Tibial artery (tissue), 4 donors: Measurements from ENCODE around the gene HOXC5.

Source experiments
- DNase-seq, 2 donors: peaks; one replicate each; pipeline ENCODE4 v3.0.0-alpha.2; 2019
- H3K27ac ChIP-seq, 2 donors: fragments of 200-600 bp; sonication (generic) in 1 of 2; 1 replicate in 1 of 2; 2 replicates in 1 of 2; pipeline ENCODE4 v1.5.1; 2018 to 2019; ENCODE audit warnings: mild to moderate bottlenecking in 1 of 2
- H3K27me3 ChIP-seq, 2 donors: fragments of 200-600 bp; sonication (generic) in 1 of 2; one replicate each; pipeline versions ENCODE4 v1.5.1 to v1.6.0; 2016 to 2019
- H3K36me3 ChIP-seq, 3 donors: fragments of 200-600 bp; sonication (generic) in 2 of 3; one replicate each; pipeline ENCODE4 v1.5.1; 2016 to 2019; ENCODE audit warnings: mild to moderate bottlenecking in 2 of 3
- H3K4me1 ChIP-seq, 4 donors: fragments of 200-600 bp; sonication (generic) in 2 of 4; 1 replicate in 3 of 4; 2 replicates in 1 of 4; pipeline ENCODE4 v1.5.1; 2016 to 2019
- H3K4me3 ChIP-seq, 2 donors: fragments of 200-600 bp; sonication (generic) in 1 of 2; 1 replicate in 1 of 2; 2 replicates in 1 of 2; pipeline ENCODE4 v1.5.1; 2018 to 2019; ENCODE audit warnings: mild to moderate bottlenecking in 2 of 2
- H3K9me3 ChIP-seq, 3 donors: fragments of 200-600 bp; sonication (generic) in 1 of 3; one replicate each; pipeline ENCODE4 v1.5.1; 2016 to 2019
- CTCF ChIP-seq, 2 experiments: fragments of 200-600 bp in 1 of 2; fragments of 450-650 bp in 1 of 2; IDR thresholded peaks; one replicate each; pipeline ENCODE4 v1.5.1; 2017 to 2019; ENCODE audit warnings: antibody characterized with exemption in 2 of 2, mild to moderate bottlenecking in 1 of 2, moderate library complexity in 1 of 2
- intact Hi-C: fragments of 100-400 bp; cut with DNase I; formaldehyde crosslinking; loops from one replicate; pipeline ENCODE4 v1.15.0; 2023; ENCODE audit warnings: low total_unique reads

The HOXC5 gene

DNA sequence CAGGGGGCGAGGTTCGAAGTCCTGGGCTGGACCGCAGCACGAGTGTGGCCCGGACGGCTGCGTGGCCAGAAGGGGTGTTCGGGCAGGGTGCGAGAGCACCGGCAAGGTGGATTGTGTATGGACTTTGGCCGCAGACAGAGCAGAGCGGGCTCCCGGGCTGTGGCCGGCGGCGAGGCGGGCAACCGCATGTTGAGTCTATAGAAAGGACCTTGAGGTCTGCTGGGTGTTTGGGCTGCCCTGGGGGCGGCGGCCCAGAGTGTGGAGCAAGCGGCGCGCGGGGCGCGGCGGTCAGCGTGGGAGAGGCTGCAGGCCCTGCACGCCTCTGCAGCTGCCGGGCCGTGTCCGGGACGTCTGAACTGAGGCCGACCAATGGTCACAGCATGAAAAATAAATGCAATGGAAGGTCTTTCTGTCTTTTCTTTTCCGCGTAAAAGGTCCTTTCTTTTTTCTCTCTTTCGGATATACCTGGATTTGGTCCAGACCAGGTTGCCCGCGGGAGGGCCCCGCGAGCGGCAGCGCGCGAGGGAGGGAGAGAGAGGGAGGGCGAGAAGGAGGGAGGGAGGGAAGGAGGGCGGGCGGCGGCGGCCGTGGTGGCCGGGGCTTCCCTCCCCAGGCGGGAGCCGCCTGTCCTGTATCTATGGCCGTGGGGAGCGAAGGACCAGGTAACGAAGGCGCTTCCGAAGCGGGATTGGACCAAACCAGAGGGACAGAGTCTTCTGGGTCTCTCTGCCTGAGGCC, 38.4 kb upstream of the HOXC5 start:
- H3K27ac ChIP-seq: peak overlapping the region; percentile 93 to 98
- intact Hi-C loops: no loop called here

DNA sequence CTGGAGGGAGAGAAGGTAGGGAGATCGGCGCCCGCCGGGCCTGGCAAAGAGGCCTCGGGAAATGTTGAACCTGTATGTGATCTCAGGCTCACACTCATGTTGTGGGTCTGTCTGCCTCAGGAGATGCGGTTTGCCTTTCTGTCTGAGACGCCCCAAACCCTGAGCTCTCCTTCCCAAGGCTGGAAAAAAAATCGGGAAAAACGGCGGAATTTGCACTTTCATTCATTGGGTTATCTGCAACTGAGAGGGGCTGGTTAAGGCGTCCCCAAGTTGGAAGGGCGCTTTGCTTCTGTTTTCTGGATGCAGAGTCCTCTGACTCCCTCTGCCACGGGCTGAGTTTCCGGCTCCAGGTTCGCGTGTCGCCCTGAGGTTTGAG, 37.9 kb upstream of the HOXC5 start:
- Histone ChIP-seq H3K4me1 (peaks cover 4 to 68% (median 52%) of the 10 kb centered on the region in 4 donors), H3K36me3 (no peaks in the 10 kb centered on the region), H3K27ac (peak overlapping the region; percentile 93 to 98), H3K27me3 (no peaks in the 10 kb centered on the region), H3K9me3 (no peaks in the 10 kb centered on the region), H3K4me3 (peak overlapping the region; percentile 64 to 76)
- intact Hi-C loops: no loop called here
- no peak for DNase-seq
- no peak for TF ChIP-seq CTCF (IDR thresholded peaks at IDR 0.05)

More for the DNA sequence above, 38.4 kb upstream of the HOXC5 start:
- Histone ChIP-seq H3K36me3 (no peaks in the 10 kb centered on the region), H3K4me1 (peaks cover 4 to 74% (median 56%) of the 10 kb centered on the region in 4 donors), H3K27me3 (no peaks in the 10 kb centered on the region), H3K4me3 (peak overlapping the region; percentile 64 to 76), H3K9me3 (no peaks in the 10 kb centered on the region)
- no peak for TF ChIP-seq CTCF (IDR thresholded peaks at IDR 0.05)
- no peak for DNase-seq

DNA sequence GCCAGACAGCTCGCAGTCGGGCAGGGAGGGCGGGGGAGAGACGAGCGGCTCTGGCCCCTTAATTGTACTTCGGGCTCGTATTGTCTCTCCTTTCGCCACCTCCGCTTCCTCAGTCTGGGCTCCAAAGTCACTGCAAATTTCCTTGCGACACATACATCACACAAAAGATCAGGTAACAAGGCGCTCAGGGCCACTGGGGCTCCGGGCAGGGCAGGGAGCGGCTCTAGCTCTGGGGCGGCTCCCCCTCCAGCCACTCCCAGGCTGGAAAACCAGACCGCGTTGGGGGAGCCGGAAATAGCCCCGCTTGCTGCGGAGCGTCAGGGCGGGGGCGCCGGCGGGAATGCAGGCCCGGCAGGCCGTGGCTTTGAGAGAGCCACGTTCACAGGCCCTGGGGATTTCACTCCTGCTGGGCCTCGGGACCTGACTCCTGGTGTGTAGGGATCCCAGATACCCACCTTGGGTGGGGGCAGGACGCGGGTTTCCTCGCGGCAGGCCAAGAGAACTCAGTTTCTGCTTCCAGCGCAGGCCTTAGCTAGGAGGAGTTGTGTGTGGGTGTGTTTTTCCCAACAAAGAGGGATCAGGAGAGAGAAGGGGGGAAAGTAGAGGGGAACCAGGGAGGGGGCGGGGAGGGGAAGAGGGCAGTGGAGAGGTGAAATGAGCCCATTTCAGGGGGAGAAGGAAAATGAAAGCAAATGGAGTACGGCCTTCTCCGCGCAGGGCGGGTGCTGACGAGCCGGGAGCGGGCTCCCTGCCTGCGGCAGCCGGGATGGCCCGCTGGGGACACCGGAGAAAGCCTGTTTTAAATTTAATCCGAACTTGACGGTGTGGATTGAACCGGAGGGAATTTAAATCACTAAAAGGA, 37.2 kb upstream of the HOXC5 start:
- Histone ChIP-seq H3K9me3 (no peaks in the 10 kb centered on the region), H3K36me3 (no peaks in the 10 kb centered on the region), H3K27ac (peak overlapping the region; percentile 93 to 98), H3K4me1 (peaks cover 4 to 64% (median 52%) of the 10 kb centered on the region in 4 donors), H3K27me3 (no peaks in the 10 kb centered on the region), H3K4me3 (peak overlapping the region; percentile 64 to 76)
- TF ChIP-seq CTCF (IDR thresholded peaks at IDR 0.05): no peak
- DNase-seq: peak; percentile 76 to 90
- intact Hi-C loops: no loop called here

DNA sequence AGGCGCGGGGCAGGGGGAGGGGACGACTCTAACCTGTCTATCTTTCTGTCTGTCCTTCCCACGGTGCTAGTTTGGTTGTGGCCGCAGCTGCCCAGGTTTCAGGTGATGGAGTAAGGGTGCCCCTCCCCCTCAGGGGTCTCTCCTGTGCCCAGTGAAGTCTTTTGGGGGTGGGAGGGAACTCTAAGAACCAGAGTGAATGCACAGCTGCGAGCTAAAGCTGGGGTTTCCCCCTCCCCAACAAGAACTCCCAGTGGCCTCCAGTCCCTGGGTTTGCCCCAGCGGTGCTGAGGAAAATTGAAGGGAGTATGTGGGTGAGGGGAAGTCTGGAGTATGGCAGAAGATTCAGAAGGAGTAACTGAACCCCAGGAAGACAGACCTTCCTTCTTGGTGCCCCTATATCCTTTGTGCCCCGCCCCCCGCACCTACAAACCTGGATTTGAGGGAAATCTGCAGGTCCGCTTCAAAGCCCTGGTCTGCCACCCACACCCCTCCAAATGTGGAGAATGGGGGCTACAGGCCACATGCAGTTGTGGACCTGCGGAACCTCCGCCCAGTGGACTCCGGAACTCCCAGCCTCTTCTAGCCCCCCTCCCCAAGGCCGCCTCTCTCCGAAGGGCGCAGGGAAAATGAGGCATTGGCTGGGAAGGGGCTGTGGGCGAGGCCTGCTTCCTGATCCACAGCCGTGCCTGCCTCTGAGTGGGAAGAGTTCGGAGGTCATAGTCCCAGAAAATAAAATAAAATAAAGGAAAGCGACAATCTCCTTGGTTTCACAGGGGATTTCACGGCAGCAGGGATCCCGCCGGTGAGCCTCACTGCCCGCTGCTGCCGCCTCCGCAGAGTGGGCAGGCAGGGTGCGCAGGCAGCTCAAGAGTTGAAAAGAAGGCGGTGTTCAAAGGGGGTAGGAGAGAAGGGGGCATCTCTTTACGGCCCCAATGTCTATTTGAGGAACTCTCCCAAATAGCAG, 36.3 kb upstream of the HOXC5 start:
- Histone ChIP-seq H3K36me3 (no peaks in the 10 kb centered on the region), H3K27me3 (no peaks in the 10 kb centered on the region), H3K27ac (peak overlapping the region; percentile 93 to 98), H3K9me3 (no peaks in the 10 kb centered on the region), H3K4me1 (peaks cover 4 to 70% (median 53%) of the 10 kb centered on the region in 4 donors), H3K4me3 (peak overlapping the region; percentile 64 to 76)
- no peak for DNase-seq
- intact Hi-C loops: no loop called here
- TF ChIP-seq CTCF (IDR thresholded peaks at IDR 0.05): no peak
